Rectal smooth muscle tissue (tissue), 1 donor: ENCODE data around the gene TMEM184B.
A peak's percentile ranks its signal among the peaks of the same experiment; 100 is the strongest.
"Not testable (repeated sequence)": the region's sequence is repeated elsewhere in the genome, so short reads cannot be mapped to it uniquely, and the experiment has no call there.

Experiments used
- H3K27ac ChIP-seq: one replicate; pipeline ENCODE4 v1.7.0; 2013; ENCODE audit warnings: low read depth, low read length, inconsistent platforms
- H3K27me3 ChIP-seq: one replicate; pipeline ENCODE4 v1.7.0; 2013; ENCODE audit warnings: low read length; ENCODE audit not compliant: control insufficient read depth, insufficient read depth
- H3K36me3 ChIP-seq: one replicate; pipeline ENCODE4 v1.7.0; 2013; ENCODE audit warnings: low read length; ENCODE audit not compliant: control insufficient read depth, insufficient read depth
- H3K4me1 ChIP-seq: one replicate; pipeline ENCODE4 v1.7.0; 2013; ENCODE audit warnings: low read length; ENCODE audit not compliant: control insufficient read depth, insufficient read depth
- H3K4me3 ChIP-seq: one replicate; pipeline ENCODE4 v1.7.0; 2013; ENCODE audit warnings: low read length
- H3K9ac ChIP-seq: one replicate; pipeline ENCODE4 v1.7.0; 2013; ENCODE audit warnings: low read length

Gene TMEM184B

GRCh38 chr22:38177926-38178604, 94.7 kb downstream of the TMEM184B start:
- Histone ChIP-seq H3K36me3 (no peaks in the 10 kb centered on the region), H3K27ac (peak overlapping the region; percentile 41), H3K27me3 (no peaks in the 10 kb centered on the region), H3K9ac (no peak overlapping the region), H3K4me3 (no peak overlapping the region), H3K4me1 (peaks cover 16% of the 10 kb centered on the region)

- H3K9ac ChIP-seq, H3K4me3 ChIP-seq, H3K36me3 ChIP-seq, H3K27me3 ChIP-seq: not testable (repeated sequence)
- H3K27ac ChIP-seq: peak overlapping the region; percentile 41
- H3K4me1 ChIP-seq: peaks cover 16% of the 10 kb centered on the region
Observed at GRCh38 chr22:38177571-38177925, 95.3 kb downstream of the TMEM184B start.

- no peak overlapping the region for H3K27ac ChIP-seq
Observed at GRCh38 chr22:38177044-38177443, 95.8 kb downstream of the TMEM184B start.

DNA sequence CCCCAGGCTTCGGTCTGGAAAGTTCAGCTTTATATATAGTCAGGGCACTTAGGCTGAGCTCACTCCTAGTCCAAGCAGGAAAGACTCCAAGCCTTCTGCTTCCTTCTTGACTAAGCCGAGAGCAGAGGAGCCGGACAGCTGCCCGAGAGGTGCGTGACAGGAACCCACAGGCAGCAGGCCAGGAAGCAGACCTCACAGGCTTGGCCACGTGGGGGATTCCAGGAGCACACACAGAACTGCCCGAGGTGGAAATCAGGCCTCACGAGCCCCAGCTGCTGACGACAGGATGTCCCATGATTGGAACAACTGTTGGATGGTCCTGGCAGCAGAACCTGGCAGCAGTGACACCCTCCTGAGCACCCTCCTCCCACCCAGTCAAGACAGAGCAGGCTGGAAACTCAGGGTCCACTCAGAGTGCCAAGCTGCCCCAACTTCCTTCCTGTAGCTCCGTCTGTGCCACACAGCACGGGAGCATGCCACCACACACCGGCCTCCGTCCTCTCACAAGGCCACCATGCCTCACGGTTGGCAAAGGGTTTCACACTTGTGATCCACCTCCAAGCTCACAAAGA, 96.6 kb downstream of the TMEM184B start:
- Histone ChIP-seq H3K9ac (no peak overlapping the region), H3K36me3 (no peaks in the 10 kb centered on the region), H3K27ac (peak overlapping the region; percentile 40), H3K4me1 (peaks cover 16% of the 10 kb centered on the region), H3K27me3 (no peaks in the 10 kb centered on the region), H3K4me3 (no peak overlapping the region)

More at GRCh38 chr22:38177044-38177443, 95.8 kb downstream of the TMEM184B start:
- Histone ChIP-seq H3K36me3 (no peaks in the 10 kb centered on the region), H3K4me1 (peaks cover 16% of the 10 kb centered on the region), H3K4me3 (no peak overlapping the region), H3K27me3 (no peaks in the 10 kb centered on the region), H3K9ac (no peak overlapping the region)

- Histone ChIP-seq H3K27ac (peak overlapping the region; percentile 40), H3K36me3 (no peaks in the 10 kb centered on the region), H3K9ac (no peak overlapping the region), H3K4me3 (no peak overlapping the region), H3K27me3 (no peaks in the 10 kb centered on the region), H3K4me1 (peaks cover 10% of the 10 kb centered on the region)
Observed at GRCh38 chr22:38175206-38176118, 97.3 kb downstream of the TMEM184B start.

DNA sequence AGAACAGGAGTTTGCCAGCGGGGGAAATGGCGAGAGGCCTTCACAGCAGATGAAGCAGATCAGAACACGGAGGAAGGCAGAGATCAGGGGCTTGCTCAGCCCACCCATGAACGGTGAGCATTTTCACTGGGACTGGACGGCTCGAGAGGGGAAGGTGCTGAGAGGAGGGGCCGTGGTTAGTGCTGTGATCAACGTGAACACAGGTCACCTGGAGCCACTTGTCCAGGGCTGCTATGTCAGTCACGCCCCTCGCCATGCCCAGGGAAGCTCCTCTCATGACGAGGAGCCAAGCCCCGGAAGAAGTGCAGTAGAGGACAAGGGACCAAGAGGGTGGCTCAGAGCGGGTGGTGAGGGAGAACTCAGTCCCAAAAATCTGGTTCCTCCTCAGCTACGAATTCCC, 98.2 kb downstream of the TMEM184B start:
- H3K4me1 ChIP-seq: peaks cover 10% of the 10 kb centered on the region
- H3K36me3 ChIP-seq: no peaks in the 10 kb centered on the region
- H3K9ac ChIP-seq: no peak overlapping the region
- H3K27me3 ChIP-seq: no peaks in the 10 kb centered on the region
- no peak overlapping the region for H3K4me3 ChIP-seq
- no peak overlapping the region for H3K27ac ChIP-seq

- Histone ChIP-seq H3K9ac (no peak overlapping the region), H3K36me3 (no peaks in the 10 kb centered on the region), H3K27me3 (no peaks in the 10 kb centered on the region), H3K4me1 (peaks cover 10% of the 10 kb centered on the region), H3K27ac (no peak overlapping the region), H3K4me3 (no peak overlapping the region)
Observed at GRCh38 chr22:38173641-38173906, 99.2 kb downstream of the TMEM184B start.

GRCh38 chr22:38172832-38173640, 99.8 kb downstream of the TMEM184B start:
- no peak overlapping the region for H3K9ac ChIP-seq
- no peak overlapping the region for H3K27ac ChIP-seq
- no peaks in the 10 kb centered on the region for H3K27me3 ChIP-seq
- H3K36me3 ChIP-seq: no peaks in the 10 kb centered on the region
- H3K4me3 ChIP-seq: no peak overlapping the region
- H3K4me1 ChIP-seq: peaks cover 8% of the 10 kb centered on the region

- Histone ChIP-seq H3K4me1 (peaks cover 3% of the 10 kb centered on the region), H3K9ac (no peak overlapping the region), H3K27me3 (no peaks in the 10 kb centered on the region), H3K27ac (no peak overlapping the region), H3K4me3 (no peak overlapping the region), H3K36me3 (no peaks in the 10 kb centered on the region)
Observed at GRCh38 chr22:38171927-38172831, 100.6 kb downstream of the TMEM184B start.

DNA sequence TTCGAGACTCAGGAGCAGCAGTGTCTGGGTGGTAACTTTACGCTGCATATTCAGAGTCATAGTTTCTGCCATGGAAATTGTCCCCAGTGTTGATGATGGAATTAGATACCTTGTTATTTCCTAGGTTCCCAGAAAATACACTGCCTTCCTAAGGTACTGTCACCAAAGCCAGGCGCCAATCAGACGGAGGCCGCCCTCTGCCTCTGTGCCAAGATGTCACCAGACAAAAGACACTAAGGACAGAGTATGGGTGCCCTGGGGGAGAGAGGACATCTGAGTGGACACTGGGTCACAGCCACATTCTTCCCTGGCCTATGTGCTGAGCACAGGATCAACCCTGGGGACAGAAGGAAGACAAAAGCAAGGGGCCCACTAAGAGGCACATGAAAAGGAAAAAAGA, 102.3 kb downstream of the TMEM184B start:
- H3K27ac ChIP-seq: no peak overlapping the region
- H3K36me3 ChIP-seq: no peaks in the 10 kb centered on the region
- H3K9ac ChIP-seq: no peak overlapping the region
- no peak overlapping the region for H3K4me3 ChIP-seq
- H3K4me1 ChIP-seq: no peaks in the 10 kb centered on the region
- no peaks in the 10 kb centered on the region for H3K27me3 ChIP-seq
